ENCODE data around the gene TNFAIP8.

TNFAIP8 gene

GRCh38 chr5:119353686-119354366, 2.0 kb upstream of the TNFAIP8 start:
- H3K4me3 ChIP-seq (ENCODE audit: low read length), result no peak overlapping the region
- TF ChIP-seq CTCF (IDR thresholded peaks at IDR 0.05; ENCODE audit: insufficient read depth, low read depth, low read length, missing control alignments), result no peak
- DNase-seq (ENCODE audit: low read depth), result no peak

- DNase-seq (ENCODE audit: low read depth), result no peak
- H3K4me3 ChIP-seq (ENCODE audit: low read length), result no peak overlapping the region
- no peak for TF ChIP-seq CTCF (IDR thresholded peaks at IDR 0.05; ENCODE audit: insufficient read depth, low read depth, low read length, missing control alignments)
Measured at GRCh38 chr5:119354537-119355243, 1.1 kb upstream of the TNFAIP8 start.

GRCh38 chr5:119355244-119355638, 578 bp upstream of the TNFAIP8 start:
- TF ChIP-seq CTCF (IDR thresholded peaks at IDR 0.05; ENCODE audit: insufficient read depth, low read depth, low read length, missing control alignments), result no peak
- peak; percentile 89 for DNase-seq (ENCODE audit: low read depth)
- H3K4me3 ChIP-seq (ENCODE audit: low read length), result peak overlapping the region; percentile 46

- no peak for TF ChIP-seq CTCF (IDR thresholded peaks at IDR 0.05; ENCODE audit: insufficient read depth, low read depth, low read length, missing control alignments)
- peak overlapping the region; percentile 46 for H3K4me3 ChIP-seq (ENCODE audit: low read length)
- no peak for DNase-seq (ENCODE audit: low read depth)
Measured at GRCh38 chr5:119356612-119357188, 881 bp downstream of the TNFAIP8 start.

- H3K4me3 ChIP-seq (ENCODE audit: low read length), result peak overlapping the region; percentile 46
- no peak for TF ChIP-seq CTCF (IDR thresholded peaks at IDR 0.05; ENCODE audit: insufficient read depth, low read depth, low read length, missing control alignments)
- DNase-seq (ENCODE audit: low read depth), result no peak
Measured at GRCh38 chr5:119357270-119357669, 1.5 kb downstream of the TNFAIP8 start.

- no peak for DNase-seq (ENCODE audit: low read depth)
- no peak overlapping the region for H3K4me3 ChIP-seq (ENCODE audit: low read length)
Measured at GRCh38 chr5:119357808-119358529, 2.1 kb downstream of the TNFAIP8 start.

More at GRCh38 chr5:119357808-119358529, 2.1 kb downstream of the TNFAIP8 start:
- no peak for TF ChIP-seq CTCF (IDR thresholded peaks at IDR 0.05; ENCODE audit: insufficient read depth, low read depth, low read length, missing control alignments)
